ENCODE results near the gene LYZL1. TPM values are rescaled to one million over a fixed set of nuclear protein-coding genes. Genes with fewer than 3 reads are reported as not detected.
"Not testable (repeated sequence)": the region's sequence is repeated elsewhere in the genome, so short reads cannot be mapped to it uniquely, and the experiment has no call there.

LYZL1 gene
- total RNA-seq, 1 experiment from 2014 or later = not detected

GRCh38 chr10:29319205-29319781, 30.4 kb downstream of the LYZL1 start:
- no peak for DNase-seq (ENCODE audit: low read depth, low spot score)
- Histone ChIP-seq H3K9ac (ENCODE audit: low read length) (no peak overlapping the region), H3K9me2 (ENCODE audit: insufficient read depth) (no peaks in the 10 kb centered on the region), H3K27me3 (ENCODE audit: insufficient read depth, low read length) (peaks cover 4% of the 10 kb centered on the region; the same call in 1 of the 2 replicates), H3K36me3 (ENCODE audit: control insufficient read depth in 1 of 2, insufficient read depth in 2 of 2, low read length in 2 of 2) (no peaks in the 10 kb centered on the region), H3K4me1 (ENCODE audit: control insufficient read depth in 1 of 2, insufficient read depth in 2 of 2, low read length in 2 of 2) (no peaks in the 10 kb centered on the region), H3K9me3 (ENCODE audit: control insufficient read depth in 1 of 2, insufficient read depth in 1 of 2, low read depth in 1 of 2, low read length in 2 of 2) (no peaks in the 10 kb centered on the region), H3K4me2 (ENCODE audit: low read length) (no peak overlapping the region), H4K20me1 (ENCODE audit: insufficient read depth) (no peaks in the 10 kb centered on the region), H2AFZ (ENCODE audit: low read depth, low read length, poor library complexity, severe bottlenecking) (no peak overlapping the region), H3K27ac (ENCODE audit: low read depth, low read length) (no peak overlapping the region), H3K4me3 (replicated peaks in 1 of 2; ENCODE audit: low read depth in 1 of 2, low read length in 2 of 2) (no peak overlapping the region), H3K79me2 (ENCODE audit: insufficient read depth, low read length) (no peaks in the 10 kb centered on the region)
- intact Hi-C loops (cut with micrococcal nuclease) = no loop called here
- no peak for ATAC-seq
- BruUV-seq (replicated peaks) = no TSS peak
- TF ChIP-seq EGR1 (IDR thresholded peaks at IDR 0.05; ENCODE audit: low read depth) (no peak), SIN3A (IDR thresholded peaks at IDR 0.05; ENCODE audit: low read depth) (no peak), CBX3 (IDR thresholded peaks at IDR 0.05; ENCODE audit: low read depth) (no peak), YY1 (IDR thresholded peaks at IDR 0.05; ENCODE audit: extremely low read depth, insufficient replicate concordance, low read depth, low read length) (no peak), RAD21 (IDR thresholded peaks at IDR 0.05; ENCODE audit: low read depth) (no peak), POLR2AphosphoS5 (IDR thresholded peaks at IDR 0.05; ENCODE audit: low read depth, low read length) (no peak), ZNF274 (IDR thresholded peaks at IDR 0.05; ENCODE audit: low read depth, low read length) (no peak), ATF3 (IDR thresholded peaks at IDR 0.05) (no peak), REST (IDR thresholded peaks at IDR 0.05; ENCODE audit: low read depth) (no peak)
- RAD21 ChIA-PET (ENCODE audit: low non-redundant PET in 1 of 2, low total read pairs in 2 of 2, uncharacterized antibody in 2 of 2, unreplicated experiment in 2 of 2) = no interaction called here
- CTCF ChIA-PET = no interaction called here
- POLR2A ChIA-PET = no interaction called here

- H3K36me3 ChIP-seq (ENCODE audit: control insufficient read depth in 1 of 2, insufficient read depth in 2 of 2, low read length in 2 of 2); BruUV-seq (replicated peaks); H2AFZ ChIP-seq (ENCODE audit: low read depth, low read length, poor library complexity, severe bottlenecking); H3K9me3 ChIP-seq (ENCODE audit: control insufficient read depth in 1 of 2, insufficient read depth in 1 of 2, low read depth in 1 of 2, low read length in 2 of 2); H4K20me1 ChIP-seq (ENCODE audit: insufficient read depth); H3K4me3 ChIP-seq (replicated peaks in 1 of 2; ENCODE audit: low read depth in 1 of 2, low read length in 2 of 2); H3K27me3 ChIP-seq (ENCODE audit: insufficient read depth, low read length); H3K4me1 ChIP-seq (ENCODE audit: control insufficient read depth in 1 of 2, insufficient read depth in 2 of 2, low read length in 2 of 2); ATAC-seq; RAD21 ChIA-PET (ENCODE audit: low non-redundant PET in 1 of 2, low total read pairs in 2 of 2, uncharacterized antibody in 2 of 2, unreplicated experiment in 2 of 2); CTCF ChIA-PET; POLR2A ChIA-PET; H3K4me2 ChIP-seq (ENCODE audit: low read length); H3K9ac ChIP-seq (ENCODE audit: low read length); intact Hi-C loops (cut with micrococcal nuclease); H3K79me2 ChIP-seq (ENCODE audit: insufficient read depth, low read length); DNase-seq (ENCODE audit: low read depth, low spot score); H3K9me2 ChIP-seq (ENCODE audit: insufficient read depth); H3K27ac ChIP-seq (ENCODE audit: low read depth, low read length): not testable (repeated sequence)
These were observed 31.8 kb downstream of the LYZL1 start for GRCh38 chr10:29320680-29321121.
